Adipocyte (in vitro differentiated cells): ENCODE measurements around the gene PIP4P1.
"Not testable (repeated sequence)": the region's sequence is repeated elsewhere in the genome, so short reads cannot be mapped to it uniquely, and the experiment has no call there.

Experiments used
- DNase-seq: peaks from one replicate; pipeline ENCODE4 v3.0.0-alpha.2; 2015; ENCODE audit warnings: low read depth
- H3K27me3 ChIP-seq: replicated peaks from 2 replicates; pipeline ENCODE4 v1.7.0; 2013; ENCODE audit warnings: mild to moderate bottlenecking, low read length, moderate library complexity; ENCODE audit not compliant: control insufficient read depth, insufficient read depth
- H3K36me3 ChIP-seq: 2 replicates; pipeline ENCODE4 v1.7.0; 2013; ENCODE audit warnings: low read length, mild to moderate bottlenecking, moderate library complexity; ENCODE audit not compliant: control insufficient read depth, insufficient read depth, severe bottlenecking
- H3K4me1 ChIP-seq: 2 replicates; pipeline ENCODE4 v1.7.0; 2013; ENCODE audit warnings: mild to moderate bottlenecking, low read length, moderate library complexity; ENCODE audit not compliant: control insufficient read depth, insufficient read depth
- H3K4me3 ChIP-seq: 2 replicates; pipeline ENCODE4 v1.7.0; 2013; ENCODE audit warnings: mild to moderate bottlenecking, low read length, moderate library complexity
- H3K9ac ChIP-seq: 2 replicates; pipeline ENCODE4 v1.7.0; 2013; ENCODE audit warnings: mild to moderate bottlenecking, low read length, moderate library complexity
- H3K9me3 ChIP-seq: 2 replicates; pipeline ENCODE4 v1.7.0; 2013; ENCODE audit warnings: mild to moderate bottlenecking, low read length, moderate library complexity; ENCODE audit not compliant: control insufficient read depth

The PIP4P1 gene

DNA sequence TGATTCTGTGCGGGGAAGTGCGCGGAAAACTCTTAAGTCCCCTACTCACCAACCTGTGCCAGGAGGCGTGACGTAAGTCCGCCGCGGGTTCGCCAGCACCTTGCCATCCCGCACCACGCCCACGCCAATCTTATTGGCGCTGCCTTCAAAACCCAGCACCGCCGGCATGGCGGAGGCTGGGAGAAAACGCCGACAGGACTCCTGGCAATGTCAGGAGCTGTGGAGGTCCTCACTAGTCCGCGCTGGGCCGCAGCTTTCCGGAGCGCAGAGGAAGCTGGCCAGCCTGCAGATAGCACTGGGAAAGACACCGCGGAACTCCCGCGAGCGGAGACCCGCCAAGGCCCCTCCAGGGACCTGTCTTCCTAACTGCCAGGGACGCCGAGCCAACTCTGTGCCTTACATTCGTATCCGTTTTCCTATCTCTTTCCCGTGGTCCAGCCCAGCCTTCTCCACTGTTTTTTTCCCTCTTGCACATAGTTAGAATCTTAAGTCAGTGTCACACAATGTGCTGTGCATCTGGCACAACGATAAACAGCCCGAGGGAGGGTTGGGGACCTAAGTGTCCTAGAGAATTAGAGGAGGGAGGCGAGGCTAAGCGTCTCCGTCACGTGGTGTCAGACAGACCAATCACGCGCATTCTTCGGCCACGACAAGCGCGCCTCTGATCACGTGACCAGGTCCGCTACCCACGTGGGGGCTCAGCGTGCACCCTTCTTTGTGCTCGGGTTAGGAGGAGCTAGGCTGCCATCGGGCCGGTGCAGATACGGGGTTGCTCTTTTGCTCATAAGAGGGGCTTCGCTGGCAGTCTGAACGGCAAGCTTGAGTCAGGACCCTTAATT, 6.5 kb downstream of the PIP4P1 start, which contains the start of the genes APEX1 and OSGEP:
Gene APEX1 (plus strand): TSS at position 711 of the 839 bp plus-strand sequence. CDS start 420 bp downstream, outside the sequence.
Gene OSGEP (minus strand): TSS at position 297 of the 839 bp plus-strand sequence. CDS start 129 bp downstream, at position 168.
- Histone ChIP-seq H3K9ac (peak within 1 kb of the TSS; percentile 94), H3K4me1 (peaks cover 37% of the 10 kb centered on the region), H3K9me3 (no peaks in the 10 kb centered on the region), H3K36me3 (peaks cover 50% of the 10 kb centered on the region), H3K4me3 (peak within 1 kb of the TSS; percentile 90), H3K27me3 (no peaks in the 10 kb centered on the region)
- DNase-seq, result peak; percentile 100

DNA sequence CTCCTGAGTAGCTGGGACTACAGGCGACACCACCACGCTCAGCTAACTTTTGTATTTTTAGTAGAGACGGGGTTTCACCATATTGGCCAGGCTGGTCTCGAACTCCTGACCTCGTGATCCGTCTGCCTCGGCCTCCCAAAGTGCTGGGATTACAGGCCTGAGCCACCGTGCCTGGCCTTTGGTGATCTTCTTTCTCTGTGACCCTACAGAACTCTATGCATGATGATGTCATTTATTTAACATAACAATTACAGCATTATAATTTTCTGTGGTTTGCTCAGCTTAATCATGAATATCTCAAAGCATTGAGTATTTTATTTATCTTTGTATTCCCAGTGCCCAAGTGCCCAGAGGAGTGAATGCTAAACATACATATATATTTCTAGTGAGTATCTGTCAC, 8.4 kb downstream of the PIP4P1 start:
- H3K4me3 ChIP-seq, DNase-seq, H3K27me3 ChIP-seq, H3K9me3 ChIP-seq, H3K9ac ChIP-seq: not testable (repeated sequence)
- H3K4me1 ChIP-seq, result peaks cover 28% of the 10 kb centered on the region
- peaks cover 52% of the 10 kb centered on the region for H3K36me3 ChIP-seq

DNA sequence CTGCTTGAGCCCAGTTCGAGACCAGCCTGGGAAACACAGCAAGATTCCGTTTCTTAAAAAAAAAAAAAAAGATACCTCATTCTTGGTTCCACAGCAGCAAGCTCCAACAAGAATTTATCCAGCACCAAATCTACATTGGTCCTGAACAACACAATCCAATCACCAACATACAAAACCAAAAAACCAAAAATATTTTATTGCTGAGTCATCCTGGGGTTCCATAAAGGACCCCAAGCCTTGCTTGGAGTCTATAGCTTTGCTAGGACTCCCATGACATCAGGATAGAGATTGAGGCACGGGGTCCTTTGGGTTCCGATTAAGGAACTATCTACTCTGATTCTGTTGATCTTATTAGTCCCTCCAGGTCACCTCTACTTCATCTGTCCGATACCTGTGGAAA, 14.3 kb downstream of the PIP4P1 start:
- Histone ChIP-seq H3K36me3 (peaks cover 58% of the 10 kb centered on the region), H3K27me3 (no peaks in the 10 kb centered on the region), H3K4me3 (no peak overlapping the region), H3K9me3 (no peaks in the 10 kb centered on the region), H3K9ac (no peak overlapping the region), H3K4me1 (no peaks in the 10 kb centered on the region)
- no peak for DNase-seq

DNA sequence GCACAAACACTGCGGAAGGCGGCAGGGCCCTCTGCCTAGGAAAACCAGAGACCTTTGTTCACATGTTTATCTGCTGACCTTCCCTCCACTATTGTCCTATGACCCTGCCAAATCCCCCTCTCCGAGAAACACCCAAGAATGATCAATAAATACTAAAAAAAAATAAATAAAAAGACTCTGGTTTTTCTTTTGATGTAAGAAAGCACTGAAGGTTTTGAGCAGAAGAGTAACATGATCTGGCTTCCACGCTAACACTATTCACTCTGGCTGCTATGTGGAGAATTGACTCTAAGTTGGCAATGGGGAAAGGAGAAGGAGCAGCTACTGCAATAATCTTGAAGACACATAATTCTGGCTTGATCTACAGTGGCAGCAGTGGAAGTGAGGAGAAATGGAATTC, 17.6 kb downstream of the PIP4P1 start:
- H3K9ac ChIP-seq, H3K27me3 ChIP-seq, H3K4me1 ChIP-seq, H3K4me3 ChIP-seq, H3K9me3 ChIP-seq, DNase-seq: not testable (repeated sequence)
- peaks cover 33% of the 10 kb centered on the region for H3K36me3 ChIP-seq

DNA sequence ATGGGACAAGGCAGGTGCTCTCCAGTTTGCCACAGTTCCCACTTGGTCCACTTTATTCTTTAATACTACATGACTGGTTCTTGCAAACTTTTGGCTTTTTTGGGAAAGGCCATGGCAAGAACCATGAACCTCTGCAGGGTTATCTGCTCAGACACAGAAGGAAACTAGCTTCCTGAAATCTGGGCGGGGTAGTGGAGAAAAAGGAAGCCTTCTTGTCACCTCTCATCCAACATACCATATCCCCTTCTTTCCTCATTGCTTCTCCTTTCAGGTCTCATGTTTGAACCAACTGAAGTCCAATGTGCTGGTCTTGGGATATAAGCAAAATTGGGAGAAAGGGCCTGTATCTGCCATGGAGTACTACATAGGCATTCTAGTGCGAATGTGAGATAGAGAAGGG, 19.8 kb downstream of the PIP4P1 start:
- H3K27me3 ChIP-seq, result no peaks in the 10 kb centered on the region
- peaks cover 7% of the 10 kb centered on the region for H3K4me1 ChIP-seq
- no peak overlapping the region for H3K9ac ChIP-seq
- no peak for DNase-seq
- H3K9me3 ChIP-seq, result no peaks in the 10 kb centered on the region
- H3K36me3 ChIP-seq, result peaks cover 11% of the 10 kb centered on the region
- no peak overlapping the region for H3K4me3 ChIP-seq

DNA sequence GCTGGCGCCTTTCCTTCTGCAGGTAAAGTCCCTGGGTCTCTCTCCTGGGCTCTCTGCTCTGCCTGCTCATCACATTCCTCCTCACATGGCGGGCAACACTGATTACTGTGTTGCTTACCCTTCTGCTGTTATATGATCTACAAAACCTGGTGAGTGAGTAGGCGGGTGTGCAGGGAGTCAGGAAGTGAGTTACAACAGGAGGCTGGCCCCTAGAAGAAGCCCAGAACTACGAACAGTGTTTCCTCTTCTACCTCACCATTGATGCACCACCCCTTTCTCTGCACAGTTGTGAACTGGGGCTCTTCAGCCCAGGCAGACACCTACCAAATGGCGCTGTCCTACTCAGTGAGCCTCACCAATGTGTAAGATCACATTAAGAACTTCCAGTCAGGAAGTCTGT, 20.4 kb downstream of the PIP4P1 start:
- Histone ChIP-seq H3K4me1 (peaks cover 12% of the 10 kb centered on the region), H3K9ac (no peak overlapping the region), H3K9me3 (no peaks in the 10 kb centered on the region), H3K27me3 (no peaks in the 10 kb centered on the region), H3K4me3 (no peak overlapping the region), H3K36me3 (peaks cover 6% of the 10 kb centered on the region)
- no peak for DNase-seq

DNA sequence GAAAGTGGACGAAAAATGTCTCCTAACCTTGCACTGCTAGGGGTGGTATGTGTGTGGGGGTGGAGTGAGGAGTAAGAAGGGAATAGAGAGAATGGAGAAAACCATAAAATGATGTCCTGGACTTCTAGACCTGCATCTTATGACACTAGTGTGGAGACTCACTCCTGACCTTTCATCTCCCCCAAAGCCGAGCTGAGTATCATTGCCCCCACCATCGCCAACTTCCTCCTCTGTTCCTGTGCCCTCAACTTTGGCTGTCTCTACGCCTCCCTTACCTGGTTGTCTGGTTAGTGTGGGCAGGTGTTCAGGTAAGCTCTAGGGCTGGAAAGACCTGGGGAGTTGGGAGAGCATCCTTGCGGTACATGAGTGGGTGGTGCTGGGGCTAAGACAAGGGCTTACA, 20.8 kb downstream of the PIP4P1 start:
- no peak overlapping the region for H3K9ac ChIP-seq
- H3K4me1 ChIP-seq, result peaks cover 16% of the 10 kb centered on the region
- no peaks in the 10 kb centered on the region for H3K27me3 ChIP-seq
- no peak for DNase-seq
- no peak overlapping the region for H3K4me3 ChIP-seq
- no peaks in the 10 kb centered on the region for H3K9me3 ChIP-seq
- H3K36me3 ChIP-seq, result peaks cover 1% of the 10 kb centered on the region

DNA sequence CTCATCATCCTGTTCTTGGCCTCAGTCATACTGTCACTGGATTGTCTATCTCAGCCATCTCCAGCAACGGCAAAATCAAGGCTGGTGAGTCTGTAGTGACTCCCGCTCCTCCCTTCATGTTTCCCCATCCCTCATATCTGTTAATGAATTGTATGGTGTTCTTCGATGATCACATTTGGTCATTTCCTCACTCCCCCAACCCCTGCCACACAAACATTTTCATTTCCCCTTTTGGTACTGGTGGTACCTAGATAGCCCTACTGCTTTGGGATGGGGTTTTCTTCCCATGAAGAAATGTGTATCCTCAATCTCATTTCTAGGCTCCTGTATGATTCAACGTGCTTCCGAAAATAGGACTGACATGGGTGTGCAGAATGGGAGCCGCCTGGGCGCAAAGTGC, 22.6 kb downstream of the PIP4P1 start:
- no peaks in the 10 kb centered on the region for H3K36me3 ChIP-seq
- H3K9ac ChIP-seq, result no peak overlapping the region
- H3K4me3 ChIP-seq, result no peak overlapping the region
- no peak for DNase-seq
- H3K27me3 ChIP-seq, result no peaks in the 10 kb centered on the region
- H3K9me3 ChIP-seq, result no peaks in the 10 kb centered on the region
- peaks cover 26% of the 10 kb centered on the region for H3K4me1 ChIP-seq

DNA sequence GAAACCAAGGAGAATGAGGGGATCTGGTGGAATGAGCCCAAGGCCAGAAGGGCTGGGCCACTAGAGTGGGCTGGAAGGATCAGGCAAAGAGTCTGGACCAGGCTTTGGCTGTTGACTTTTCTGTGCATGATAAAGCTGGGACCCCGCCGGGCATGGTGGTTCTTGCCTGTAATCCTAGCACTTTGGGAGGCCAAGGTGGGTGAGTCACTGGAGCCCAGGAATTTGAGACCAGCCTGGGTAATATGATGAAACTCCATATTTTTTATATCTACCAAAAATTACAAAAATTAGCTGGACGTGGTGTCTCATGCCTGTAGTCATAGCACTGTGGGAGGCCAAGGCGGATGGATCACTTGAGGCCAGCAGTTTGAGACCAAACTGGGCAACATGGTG, 24.9 kb downstream of the PIP4P1 start:
- Histone ChIP-seq H3K9ac (no peak overlapping the region), H3K4me1 (peaks cover 26% of the 10 kb centered on the region), H3K4me3 (no peak overlapping the region), H3K27me3 (no peaks in the 10 kb centered on the region), H3K9me3 (no peaks in the 10 kb centered on the region), H3K36me3 (no peaks in the 10 kb centered on the region)
- peak; percentile 64 for DNase-seq

DNA sequence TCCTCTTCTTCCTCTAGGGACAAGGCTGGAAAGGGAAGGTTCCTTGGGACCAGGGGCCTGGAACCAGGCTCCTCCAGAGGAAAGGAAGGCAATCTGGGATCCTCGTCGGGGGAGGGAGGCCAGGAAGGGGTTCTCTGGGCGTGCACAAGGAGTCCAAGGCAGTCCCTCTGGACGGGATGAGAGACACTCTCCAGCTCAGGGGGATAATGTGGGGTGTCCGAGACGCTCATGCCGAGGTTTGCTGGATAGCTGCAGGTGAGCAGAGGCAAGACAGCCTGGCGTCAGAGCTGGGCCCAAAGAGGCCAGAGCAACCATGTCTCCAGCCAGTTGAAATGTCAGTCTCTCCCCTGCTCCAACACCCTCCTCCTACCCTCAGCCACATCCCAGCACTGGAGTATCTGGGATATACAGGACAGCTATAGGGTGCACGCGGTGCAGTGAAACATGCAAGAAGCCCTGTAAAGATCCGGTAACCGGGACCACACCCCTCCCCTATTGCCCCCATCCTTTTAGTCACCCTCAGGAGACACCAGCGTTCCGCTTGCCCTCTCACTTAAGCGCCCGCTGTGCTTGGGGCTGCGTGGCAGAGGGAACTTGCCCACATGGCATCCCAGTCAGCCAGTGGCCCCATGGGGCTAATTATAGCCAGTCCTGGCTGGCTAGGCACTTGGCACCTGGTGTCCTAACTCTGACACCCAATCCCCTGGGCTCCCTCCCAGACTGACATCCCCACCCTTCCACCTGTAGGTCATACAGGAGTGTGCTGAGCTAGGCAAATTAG, 25.5 kb downstream of the PIP4P1 start, which contains the start of gene KLHL33:
Gene KLHL33 (minus strand): TSS at position 585 of the 781 bp plus-strand sequence. CDS start 355 bp downstream, at position 230.
- Histone ChIP-seq H3K9me3 (no peaks in the 10 kb centered on the region), H3K27me3 (no peaks in the 10 kb centered on the region), H3K4me1 (peaks cover 26% of the 10 kb centered on the region), H3K36me3 (no peaks in the 10 kb centered on the region), H3K9ac (peak within 1 kb of the TSS; percentile 28), H3K4me3 (peak within 1 kb of the TSS; percentile 42)
- no peak for DNase-seq
